NCI-H82 treated with DMSO at 0.1 percent for 48 hours (cell line): ENCODE data around the gene HOXC6.

Experiments
- DNase-seq: peaks from one replicate; lab custom pipeline; 2025; ENCODE audit not compliant: unreplicated experiment; lab: John Stamatoyannopoulos, UW

The HOXC6 gene

DNA sequence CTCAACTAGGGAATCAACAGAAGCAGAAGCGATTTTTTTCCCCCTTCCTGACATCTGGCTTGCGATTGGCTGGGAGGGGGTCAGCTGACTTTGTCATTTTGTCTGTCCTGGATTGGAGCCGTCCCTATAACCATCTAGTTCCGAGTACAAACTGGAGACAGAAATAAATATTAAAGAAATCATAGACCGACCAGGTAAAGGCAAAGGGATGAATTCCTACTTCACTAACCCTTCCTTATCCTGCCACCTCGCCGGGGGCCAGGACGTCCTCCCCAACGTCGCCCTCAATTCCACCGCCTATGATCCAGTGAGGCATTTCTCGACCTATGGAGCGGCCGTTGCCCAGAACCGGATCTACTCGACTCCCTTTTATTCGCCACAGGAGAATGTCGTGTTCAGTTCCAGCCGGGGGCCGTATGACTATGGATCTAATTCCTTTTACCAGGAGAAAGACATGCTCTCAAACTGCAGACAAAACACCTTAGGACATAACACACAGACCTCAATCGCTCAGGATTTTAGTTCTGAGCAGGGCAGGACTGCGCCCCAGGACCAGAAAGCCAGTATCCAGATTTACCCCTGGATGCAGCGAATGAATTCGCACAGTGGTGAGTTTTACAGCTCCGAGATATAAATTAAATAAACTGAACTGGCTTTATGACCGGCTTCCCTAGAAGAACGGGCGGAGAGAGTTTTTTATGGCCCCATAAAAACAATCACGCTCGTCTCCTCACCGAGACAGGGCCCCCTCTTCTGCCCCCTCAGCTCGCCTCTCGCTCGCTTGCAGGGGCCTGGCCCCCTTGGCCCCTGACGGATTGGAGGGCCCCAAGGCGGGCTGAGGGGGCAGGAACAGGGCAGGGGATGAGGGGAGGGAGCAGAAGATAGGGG, at the start of gene HOXC6:
HOXC6 (plus strand) TSS at position 127 of the 888 bp plus-strand sequence; CDS start at position 209, 82 bp downstream.
- DNase-seq: no peak

GRCh38 chr12:53978477-53979356, 49.5 kb upstream of the HOXC6 start:
- DNase-seq: no peak

- DNase-seq: no peak
These were observed 48.0 kb upstream of the HOXC6 start for GRCh38 chr12:53980104-53980801.

DNA sequence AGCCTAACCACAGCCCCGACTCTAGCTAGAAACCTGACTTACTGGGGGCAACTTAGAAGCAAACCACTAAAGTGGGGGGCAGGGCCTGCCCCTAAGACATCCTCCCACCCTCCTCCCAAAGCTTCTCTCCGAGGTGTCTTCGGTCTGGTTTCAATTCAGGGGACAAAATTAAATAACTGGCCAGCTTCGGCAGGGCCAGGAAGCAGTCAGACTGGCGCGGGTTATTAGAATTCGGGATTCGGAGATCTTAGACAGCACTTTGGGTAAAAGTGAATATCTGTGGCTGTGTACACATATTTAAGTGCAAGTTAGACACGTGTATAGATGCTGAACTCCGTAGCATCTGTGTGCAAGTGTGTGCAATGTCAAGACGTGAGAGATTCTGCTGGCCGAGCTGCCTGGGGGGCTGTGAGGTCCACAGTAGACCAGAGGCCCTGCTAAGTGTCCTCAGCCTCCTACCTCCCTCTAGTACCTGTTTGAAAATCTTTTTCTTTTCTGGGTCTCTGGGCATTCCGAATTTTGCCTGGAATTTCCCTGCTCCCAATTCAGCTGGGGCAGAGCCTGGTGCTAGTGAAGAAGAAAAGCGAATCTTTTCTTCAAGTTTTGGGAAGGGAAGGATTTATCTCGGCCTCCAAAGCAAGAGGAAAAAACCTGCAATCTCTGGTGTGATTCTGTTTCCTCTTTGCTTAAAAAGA, 47.3 kb upstream of the HOXC6 start:
- no peak for DNase-seq

GRCh38 chr12:53981634-53982565, 46.3 kb upstream of the HOXC6 start:
- no peak for DNase-seq

DNA sequence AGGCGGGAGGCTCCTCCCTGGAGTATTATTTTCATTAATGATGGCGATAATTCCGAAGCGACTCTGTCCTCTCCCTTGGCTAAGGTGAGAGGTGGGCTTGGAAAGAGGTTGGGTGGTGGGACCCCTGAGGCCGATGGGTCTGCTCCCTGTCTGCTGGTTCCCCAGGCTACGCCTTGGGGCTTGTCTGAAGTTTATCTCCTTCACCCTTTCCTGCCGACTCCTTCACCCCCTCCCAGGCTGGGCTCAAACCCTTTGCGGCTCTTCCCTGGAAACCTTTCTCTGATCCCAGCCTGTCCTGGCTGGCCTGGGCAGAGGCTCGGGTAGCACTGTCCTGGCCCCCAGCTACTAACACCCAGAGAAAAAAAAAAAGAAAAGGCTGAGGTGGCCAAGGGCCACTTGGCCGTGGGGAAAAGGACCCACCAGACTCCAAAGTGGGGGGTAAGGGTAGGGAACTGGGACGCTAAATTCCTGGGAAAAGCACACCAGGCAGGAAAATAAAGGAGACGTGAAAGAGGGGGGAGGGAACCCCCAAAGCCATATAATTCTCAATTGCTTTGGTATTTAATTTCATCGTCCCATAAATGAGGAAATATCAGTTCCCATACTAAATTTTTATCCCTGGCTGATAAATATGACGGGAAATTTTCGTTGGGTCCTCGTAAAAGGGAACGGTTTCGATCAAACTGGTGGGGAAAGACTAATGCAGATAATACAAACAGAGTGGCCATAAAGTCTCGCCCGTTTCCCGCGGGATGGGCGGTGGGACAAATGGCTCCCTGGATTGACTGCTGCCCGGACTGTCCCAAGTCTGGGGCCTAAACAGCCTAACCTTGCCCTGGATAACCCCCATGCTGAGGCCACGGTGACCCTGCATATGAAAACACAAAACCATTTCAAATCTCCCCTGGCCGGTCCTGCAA, 45.3 kb upstream of the HOXC6 start:
- DNase-seq: no peak

- DNase-seq: no peak
These were observed 44.7 kb upstream of the HOXC6 start for GRCh38 chr12:53983568-53983949.

DNA sequence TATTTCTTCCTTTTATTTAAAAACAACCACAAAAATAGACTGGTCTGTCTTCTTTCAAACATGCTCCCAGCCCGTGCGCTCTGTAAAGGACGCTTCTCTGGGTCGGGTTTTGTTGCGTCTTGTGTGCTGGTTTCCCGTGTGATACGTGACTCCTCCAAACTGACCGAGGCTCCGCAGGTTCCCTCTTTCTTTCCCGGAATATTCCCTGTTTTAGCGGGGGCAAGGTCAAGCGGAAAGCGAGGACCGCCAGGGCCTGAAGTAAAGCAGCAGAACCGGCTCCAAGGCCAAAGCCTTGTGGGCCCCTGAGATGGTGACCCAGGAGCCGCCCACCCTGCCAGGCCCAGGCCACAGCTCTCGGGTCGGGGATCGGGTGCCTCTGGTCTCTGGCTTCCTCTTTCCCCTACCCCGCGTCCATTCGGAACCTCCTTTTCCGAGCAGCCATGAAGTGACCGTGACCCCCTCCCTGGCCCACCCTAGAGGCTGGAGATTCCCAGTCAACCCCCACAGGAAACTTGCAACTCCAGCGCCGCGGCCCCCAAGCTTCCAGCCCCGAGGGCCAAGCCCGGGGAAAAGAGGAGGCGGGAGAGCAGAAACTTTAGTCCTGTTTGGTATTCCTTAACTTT, 44.2 kb upstream of the HOXC6 start:
- DNase-seq: no peak

GRCh38 chr12:53984901-53985691, 43.1 kb upstream of the HOXC6 start, which contains the start of gene HOXC10:
Gene HOXC10, plus strand, starts transcription at chr12:53985146. Its CDS starts 114 bp downstream, at chr12:53985260.
- peak; percentile 89 for DNase-seq

DNA sequence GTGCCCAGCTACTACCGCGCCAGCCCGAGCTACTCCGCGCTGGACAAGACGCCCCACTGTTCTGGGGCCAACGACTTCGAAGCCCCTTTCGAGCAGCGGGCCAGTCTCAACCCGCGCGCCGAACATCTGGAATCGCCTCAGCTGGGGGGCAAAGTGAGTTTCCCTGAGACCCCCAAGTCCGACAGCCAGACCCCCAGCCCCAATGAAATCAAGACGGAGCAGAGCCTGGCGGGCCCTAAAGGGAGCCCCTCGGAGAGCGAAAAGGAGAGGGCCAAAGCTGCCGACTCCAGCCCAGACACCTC, 42.6 kb upstream of the HOXC6 start:
- no peak for DNase-seq

GRCh38 chr12:53985994-53986685, 42.1 kb upstream of the HOXC6 start:
- no peak for DNase-seq

GRCh38 chr12:53986686-53987483, 41.4 kb upstream of the HOXC6 start:
- no peak for DNase-seq

DNA sequence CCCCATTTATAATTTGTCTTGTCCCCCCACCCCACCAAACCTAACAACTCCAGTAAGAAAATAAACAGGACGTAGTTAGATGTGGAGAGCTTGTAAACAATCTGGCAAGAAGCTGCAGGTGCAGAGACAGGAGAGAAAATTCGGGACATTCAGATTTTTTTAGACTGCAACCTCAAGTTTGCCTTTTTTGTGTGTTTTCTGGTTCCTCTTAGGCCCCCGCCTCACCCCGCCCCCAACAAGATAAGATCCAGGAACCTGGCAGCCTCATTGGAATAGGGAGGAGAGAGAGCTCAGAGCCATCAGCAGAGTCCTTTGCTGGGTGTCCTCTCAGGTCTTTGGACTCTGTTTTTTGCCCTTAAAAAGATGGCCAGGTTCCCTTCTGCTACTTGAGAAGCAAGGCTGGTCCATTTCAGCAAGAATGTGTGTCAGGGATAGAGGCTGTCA, 40.4 kb upstream of the HOXC6 start:
- DNase-seq: no peak

DNA sequence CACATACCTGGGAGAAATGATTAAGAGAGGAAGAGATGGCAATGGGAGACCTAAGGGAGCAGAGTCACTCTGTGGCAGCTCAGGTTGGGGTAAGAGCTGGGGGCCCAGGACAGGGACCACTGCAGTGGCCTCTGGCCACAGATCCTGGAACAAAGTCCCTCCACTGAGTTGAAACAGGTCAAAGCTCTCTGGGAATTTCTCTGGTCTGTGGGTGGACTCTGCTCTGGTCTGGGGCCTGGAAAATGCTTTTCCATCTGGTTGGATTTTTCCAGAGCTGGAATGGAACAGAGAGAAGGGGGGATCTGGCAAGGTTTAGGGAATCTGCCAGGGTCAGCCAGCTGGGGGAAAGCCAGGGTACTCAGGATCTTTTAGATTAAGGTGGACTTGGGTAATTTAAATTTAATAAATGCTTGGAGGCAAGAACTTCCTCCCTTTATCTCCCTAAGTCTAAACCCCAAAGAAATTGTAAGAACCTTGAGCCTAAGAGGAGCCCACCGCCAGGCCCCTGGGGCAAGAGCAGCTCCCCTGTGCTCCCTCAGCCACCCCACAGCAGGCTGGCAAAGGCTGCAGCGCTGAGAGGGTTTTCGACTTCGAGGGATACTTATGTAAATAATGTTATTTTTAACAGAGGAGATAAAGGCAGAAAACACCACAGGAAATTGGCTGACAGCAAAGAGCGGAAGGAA, 39.6 kb upstream of the HOXC6 start:
- no peak for DNase-seq
